Activated T-cell treated with anti-CD3 and anti-CD28 coated beads, Interleukin-2, amount 50 U/mL, for 4 hours (primary cell): Measurements from ENCODE around the gene MCRIP1. TPM values are rescaled to one million over a fixed set of nuclear protein-coding genes. Genes with fewer than 3 reads are reported as not detected.
"Not testable (repeated sequence)": the region's sequence is repeated elsewhere in the genome, so short reads cannot be mapped to it uniquely, and the experiment has no call there.

ENCODE experiments used
- ATAC-seq, 2 donors: fragments of 200-7000 bp; cut with Tn5 transposase; one replicate each; pipeline ENCODE4 v1.10.0; 2021
- DNase-seq: peaks from one replicate; pipeline ENCODE4 v3.0.0-alpha.2; 2020
- H3K27me3 Mint-ChIP-seq: one replicate; pipeline ENCODE4 v1.8.0; 2021; ENCODE audit warnings: low read depth, mixed read lengths
- H3K36me3 Mint-ChIP-seq: one replicate; pipeline ENCODE4 v1.8.0; 2022; ENCODE audit warnings: mixed read lengths; ENCODE audit not compliant: insufficient read depth
- H3K4me1 Mint-ChIP-seq: one replicate; pipeline ENCODE4 v1.8.0; 2021; ENCODE audit warnings: low read depth, mixed read lengths
- H3K4me3 Mint-ChIP-seq: one replicate; pipeline ENCODE4 v1.8.0; 2021; ENCODE audit warnings: mild to moderate bottlenecking, moderate library complexity, mixed read lengths
- H3K9me3 Mint-ChIP-seq: one replicate; pipeline ENCODE4 v1.8.0; 2021; ENCODE audit warnings: mixed read lengths
- total RNA-seq, 3 donors: library from RNA; stranded (reverse); gene quantifications; one replicate each; pipeline ENCODE4 v1.2.1, GENCODE V29; 2021

The MCRIP1 gene
- total RNA-seq, 3 donors from 2014 or later = 100 to 112 (median 110) TPM

DNA sequence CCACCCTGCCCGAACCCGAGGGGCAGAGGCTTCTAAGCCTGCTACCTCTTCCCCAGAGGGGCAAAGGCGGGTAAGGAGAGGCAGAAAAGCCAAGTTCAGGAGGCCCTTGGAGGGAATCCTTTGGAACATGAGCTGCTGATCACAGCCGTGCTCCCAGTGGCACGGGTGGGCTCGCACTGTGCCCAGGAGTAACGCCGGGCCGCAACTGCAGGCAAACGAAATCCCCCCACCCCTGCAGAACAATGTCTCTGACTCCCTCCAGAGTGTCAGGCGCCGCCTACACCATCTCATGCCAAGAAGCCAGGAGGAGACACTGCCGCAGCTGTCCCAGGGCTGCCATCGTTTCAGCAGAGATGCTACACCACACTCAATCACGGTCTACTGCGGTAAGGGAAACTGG, 18.3 kb upstream of the MCRIP1 start:
- H3K36me3 Mint-ChIP-seq = peaks cover 21% of the 10 kb centered on the region
- H3K4me3 Mint-ChIP-seq = no peak overlapping the region
- ATAC-seq (no peak), DNase-seq (no peak)
- H3K4me1 Mint-ChIP-seq = peaks cover 4% of the 10 kb centered on the region
- no peaks in the 10 kb centered on the region for H3K9me3 Mint-ChIP-seq
- H3K27me3 Mint-ChIP-seq = no peaks in the 10 kb centered on the region

DNA sequence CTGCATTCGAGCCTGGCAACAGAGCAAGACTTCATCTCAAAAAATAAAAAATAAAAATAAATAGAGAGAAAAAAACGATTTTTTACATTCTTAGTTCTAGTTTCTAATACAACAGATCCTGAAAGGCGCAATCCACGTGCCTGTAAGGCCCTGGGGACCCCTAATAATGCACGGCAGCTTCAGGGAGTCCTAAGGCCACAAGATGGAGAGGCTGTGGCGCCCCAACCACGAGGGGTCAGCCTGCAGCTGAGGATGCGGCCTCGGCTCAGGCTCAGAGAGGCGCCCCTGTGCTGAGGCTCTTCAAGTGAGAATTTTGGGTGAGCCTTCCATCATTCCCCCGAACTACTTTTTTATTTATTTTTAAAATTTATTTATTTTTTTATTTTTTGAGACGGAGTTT, 16.4 kb upstream of the MCRIP1 start:
- no peak for DNase-seq
- H3K4me3 Mint-ChIP-seq = no peak overlapping the region
- peaks cover 32% of the 10 kb centered on the region for H3K36me3 Mint-ChIP-seq
- H3K27me3 Mint-ChIP-seq = no peaks in the 10 kb centered on the region
- no peaks in the 10 kb centered on the region for H3K9me3 Mint-ChIP-seq
- no peak for ATAC-seq
- H3K4me1 Mint-ChIP-seq = no peaks in the 10 kb centered on the region

DNA sequence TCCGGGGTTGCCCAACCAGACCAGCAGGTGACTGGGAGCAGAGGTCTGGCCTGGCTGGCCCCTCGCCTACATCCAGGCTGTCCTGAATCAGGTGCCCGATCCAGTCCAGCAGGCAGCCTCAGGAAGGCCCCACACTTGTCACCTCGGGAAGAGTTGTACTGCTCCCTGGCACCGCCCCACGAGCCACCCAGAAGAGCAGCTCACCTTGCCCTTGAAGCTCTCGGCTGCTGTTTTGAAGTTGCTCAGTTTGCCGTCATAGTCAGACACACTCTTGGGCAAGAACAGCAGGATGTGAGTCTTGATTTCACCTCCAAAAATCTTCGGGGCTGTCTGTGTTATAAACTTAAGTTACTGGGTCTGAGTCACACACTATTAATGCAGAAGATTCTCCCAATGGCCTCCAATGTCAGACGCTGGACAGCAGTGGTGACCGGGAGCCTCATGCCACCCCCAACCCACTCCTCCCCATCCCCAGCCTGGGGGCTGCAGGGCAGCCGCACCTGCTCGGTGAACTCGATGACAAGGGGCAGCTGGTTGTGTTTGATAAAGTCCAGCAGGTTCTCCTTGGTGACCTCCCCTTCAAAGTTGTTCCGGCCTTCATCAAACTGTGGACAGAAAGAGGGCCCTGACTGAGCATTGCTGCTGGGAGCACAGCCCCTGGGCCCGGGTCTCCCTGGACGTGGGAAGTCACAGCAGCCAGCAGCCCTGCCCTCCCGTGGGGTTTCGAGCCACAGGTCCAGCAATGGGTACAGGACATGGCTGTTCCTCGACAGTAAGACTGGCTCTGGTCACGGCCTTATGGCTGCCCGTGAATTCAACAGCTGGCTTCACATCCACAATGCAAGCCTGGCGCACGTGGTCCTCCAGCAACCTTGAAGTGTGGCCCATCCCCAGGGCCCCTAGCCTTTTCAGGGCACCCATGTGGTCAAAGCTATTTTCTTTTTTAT, 13.9 kb upstream of the MCRIP1 start:
- Mint-ChIP-seq H3K36me3 (peaks cover 34% of the 10 kb centered on the region), H3K4me1 (no peaks in the 10 kb centered on the region), H3K9me3 (no peaks in the 10 kb centered on the region), H3K27me3 (no peaks in the 10 kb centered on the region), H3K4me3 (no peak overlapping the region)
- ATAC-seq = no peak
- no peak for DNase-seq

GRCh38 chr17:81845881-81846742, 13.0 kb upstream of the MCRIP1 start:
- H3K36me3 Mint-ChIP-seq = peaks cover 26% of the 10 kb centered on the region
- no peak for ATAC-seq
- H3K9me3 Mint-ChIP-seq = no peaks in the 10 kb centered on the region
- H3K4me1 Mint-ChIP-seq = no peaks in the 10 kb centered on the region
- no peaks in the 10 kb centered on the region for H3K27me3 Mint-ChIP-seq
- no peak for DNase-seq
- no peak overlapping the region for H3K4me3 Mint-ChIP-seq

GRCh38 chr17:81845361-81845760, 12.3 kb upstream of the MCRIP1 start:
- no peak for ATAC-seq
- H3K36me3 Mint-ChIP-seq = peaks cover 26% of the 10 kb centered on the region
- no peaks in the 10 kb centered on the region for H3K4me1 Mint-ChIP-seq
- no peak overlapping the region for H3K4me3 Mint-ChIP-seq
- H3K9me3 Mint-ChIP-seq = no peaks in the 10 kb centered on the region
- DNase-seq = no peak
- H3K27me3 Mint-ChIP-seq = no peaks in the 10 kb centered on the region

DNA sequence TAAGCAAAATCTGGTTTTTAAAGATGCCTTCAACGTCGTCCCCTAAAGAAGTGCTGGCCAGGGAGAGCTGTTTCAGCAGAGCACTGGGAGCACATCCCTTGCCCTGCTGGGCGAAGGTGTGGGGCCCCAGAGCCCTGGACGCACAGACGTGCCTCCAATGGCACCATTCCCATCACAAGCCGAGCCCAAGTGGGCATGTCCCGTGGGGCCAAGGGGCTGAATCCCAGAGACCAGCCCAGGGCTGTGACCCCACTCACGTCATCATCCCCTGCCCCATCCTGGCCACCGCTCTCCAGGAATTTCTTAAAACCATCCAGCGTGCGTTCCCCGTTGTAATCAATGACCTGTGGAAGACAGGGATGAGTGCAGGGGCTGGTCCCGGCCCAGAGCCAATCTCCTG, 11.8 kb upstream of the MCRIP1 start:
- DNase-seq = no peak
- no peak for ATAC-seq
- H3K9me3 Mint-ChIP-seq = no peaks in the 10 kb centered on the region
- H3K4me1 Mint-ChIP-seq = no peaks in the 10 kb centered on the region
- H3K4me3 Mint-ChIP-seq = no peak overlapping the region
- H3K27me3 Mint-ChIP-seq = no peaks in the 10 kb centered on the region
- peaks cover 26% of the 10 kb centered on the region for H3K36me3 Mint-ChIP-seq

DNA sequence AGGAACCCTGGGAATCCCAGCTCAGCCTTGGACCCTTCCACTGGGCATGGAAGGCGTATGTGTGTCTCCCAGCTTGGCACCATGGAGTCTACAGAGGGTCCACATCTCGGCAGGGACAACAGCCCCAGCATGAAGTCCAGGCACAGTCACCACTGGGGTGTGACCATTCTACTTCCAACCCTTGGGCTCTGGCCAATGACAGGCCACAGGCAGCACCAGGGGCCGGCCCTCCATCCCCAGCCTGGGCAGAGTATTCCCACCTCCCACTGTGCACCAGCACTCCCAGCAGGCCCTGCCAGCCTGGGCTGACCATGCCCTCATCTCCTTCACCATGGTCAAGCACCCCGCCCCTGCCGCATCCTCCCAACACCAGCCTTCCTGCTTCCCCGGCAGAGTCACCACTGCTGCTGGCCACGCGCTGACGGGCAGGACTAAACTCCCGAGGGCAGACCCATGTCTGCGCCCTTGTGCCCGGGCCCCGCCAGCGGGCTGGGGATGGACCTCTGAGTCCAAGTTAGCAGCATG, 11.3 kb upstream of the MCRIP1 start:
- no peaks in the 10 kb centered on the region for H3K27me3 Mint-ChIP-seq
- H3K9me3 Mint-ChIP-seq = no peaks in the 10 kb centered on the region
- H3K36me3 Mint-ChIP-seq = peaks cover 26% of the 10 kb centered on the region
- DNase-seq (no peak), ATAC-seq (no peak)
- H3K4me3 Mint-ChIP-seq = no peak overlapping the region
- H3K4me1 Mint-ChIP-seq = no peaks in the 10 kb centered on the region

GRCh38 chr17:81843713-81844326, 10.7 kb upstream of the MCRIP1 start:
- peaks cover 26% of the 10 kb centered on the region for H3K36me3 Mint-ChIP-seq
- no peaks in the 10 kb centered on the region for H3K9me3 Mint-ChIP-seq
- no peak for DNase-seq
- H3K4me3 Mint-ChIP-seq = no peak overlapping the region
- H3K4me1 Mint-ChIP-seq = no peaks in the 10 kb centered on the region
- no peaks in the 10 kb centered on the region for H3K27me3 Mint-ChIP-seq
- ATAC-seq = no peak

- no peak for DNase-seq
- H3K27me3 Mint-ChIP-seq = no peaks in the 10 kb centered on the region
- H3K36me3 Mint-ChIP-seq = peaks cover 26% of the 10 kb centered on the region
- H3K9me3 Mint-ChIP-seq = no peaks in the 10 kb centered on the region
- H3K4me3 Mint-ChIP-seq = no peak overlapping the region
- ATAC-seq = no peak
- no peaks in the 10 kb centered on the region for H3K4me1 Mint-ChIP-seq
Measured at GRCh38 chr17:81842725-81843504, 9.8 kb upstream of the MCRIP1 start.

DNA sequence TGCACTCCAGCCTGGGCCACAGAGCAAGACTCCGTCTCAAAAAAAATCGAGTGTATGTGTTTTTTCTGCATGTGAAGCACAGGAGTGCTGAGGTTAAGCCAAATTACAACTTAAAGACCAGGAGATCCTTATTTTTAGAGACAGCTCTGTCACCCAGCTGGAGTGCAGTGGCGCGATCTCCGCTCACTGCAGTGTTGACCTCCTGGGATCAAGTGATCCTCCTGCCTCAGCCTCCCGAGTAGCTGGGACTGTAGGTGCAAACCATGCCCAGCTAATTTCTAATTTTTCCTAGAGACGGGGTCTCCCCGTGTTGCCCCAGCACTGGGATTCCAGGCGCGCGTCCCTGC, 9.3 kb upstream of the MCRIP1 start:
- no peak for DNase-seq
- H3K4me3 Mint-ChIP-seq = no peak overlapping the region
- ATAC-seq = no peak
- no peaks in the 10 kb centered on the region for H3K9me3 Mint-ChIP-seq
- H3K27me3 Mint-ChIP-seq = no peaks in the 10 kb centered on the region
- H3K4me1 Mint-ChIP-seq = no peaks in the 10 kb centered on the region
- H3K36me3 Mint-ChIP-seq = peaks cover 26% of the 10 kb centered on the region

DNA sequence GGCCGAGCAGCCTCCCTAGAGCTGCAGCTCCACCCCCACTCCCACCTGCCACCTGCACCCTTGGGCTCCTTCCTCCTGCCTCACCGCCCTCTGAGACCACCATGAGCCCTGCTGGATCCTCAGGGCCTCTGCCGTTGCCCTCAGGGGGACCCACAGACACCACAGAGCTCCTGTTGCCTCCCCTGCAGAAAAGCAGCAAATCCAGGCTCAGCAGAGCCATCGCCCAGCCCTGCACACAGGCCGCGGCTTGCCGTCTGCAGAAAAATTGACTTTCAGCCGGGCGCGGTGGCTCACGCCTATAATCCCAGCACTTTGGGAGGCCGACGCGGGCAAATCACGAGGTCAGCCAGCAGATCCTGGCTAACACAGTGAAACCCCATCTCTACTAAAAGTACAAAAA, 8.8 kb upstream of the MCRIP1 start:
- Mint-ChIP-seq H3K36me3 (peaks cover 24% of the 10 kb centered on the region), H3K9me3 (no peaks in the 10 kb centered on the region), H3K4me3 (no peak overlapping the region), H3K4me1 (no peaks in the 10 kb centered on the region), H3K27me3 (no peaks in the 10 kb centered on the region)
- ATAC-seq (no peak), DNase-seq (no peak)

DNA sequence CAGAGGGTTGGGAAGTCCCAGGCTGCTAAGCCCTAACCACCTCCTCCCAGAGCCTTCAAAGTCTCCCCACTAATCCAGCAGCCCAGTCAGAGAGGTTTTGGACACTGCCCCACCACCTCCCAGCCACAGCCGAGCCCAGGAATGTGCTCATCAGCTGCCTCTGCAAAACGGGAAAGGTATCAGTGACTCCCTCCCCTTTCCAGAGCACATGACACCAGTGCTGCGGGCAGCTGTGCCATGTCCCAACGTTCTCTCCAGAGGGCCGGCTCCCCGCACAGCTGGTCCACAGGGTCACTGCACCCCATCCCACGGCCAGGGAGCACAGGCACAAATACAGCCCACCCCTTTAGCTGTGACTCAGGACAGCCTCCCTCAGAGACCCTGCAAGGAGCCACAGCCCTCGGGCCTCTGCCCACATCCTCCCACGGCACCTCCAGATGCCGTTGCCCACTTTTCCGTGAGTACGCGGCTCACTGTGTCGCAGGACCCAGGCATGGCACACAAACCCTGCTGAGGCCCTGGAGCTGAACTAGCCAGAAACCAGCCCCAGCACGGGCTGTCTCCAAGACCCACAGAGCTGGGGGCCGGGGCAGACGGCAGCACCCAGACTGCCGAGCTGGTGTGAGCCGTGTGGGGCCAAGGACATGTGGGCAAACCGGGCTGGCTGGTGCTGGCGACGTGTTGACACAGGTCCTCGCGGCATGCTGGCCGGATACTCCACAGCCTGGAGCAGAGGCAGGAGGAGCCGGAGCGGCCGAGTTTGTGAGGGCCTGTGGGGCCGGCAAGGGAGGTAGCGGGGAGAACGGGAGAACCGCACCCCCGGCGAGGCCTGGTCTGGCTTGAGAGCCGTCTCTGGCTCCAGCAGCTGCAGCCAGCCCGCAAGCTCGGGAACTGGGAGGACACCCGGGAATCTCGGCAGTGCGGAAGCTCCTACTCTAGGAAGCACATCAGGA, 8.0 kb upstream of the MCRIP1 start:
- no peak for ATAC-seq

DNA sequence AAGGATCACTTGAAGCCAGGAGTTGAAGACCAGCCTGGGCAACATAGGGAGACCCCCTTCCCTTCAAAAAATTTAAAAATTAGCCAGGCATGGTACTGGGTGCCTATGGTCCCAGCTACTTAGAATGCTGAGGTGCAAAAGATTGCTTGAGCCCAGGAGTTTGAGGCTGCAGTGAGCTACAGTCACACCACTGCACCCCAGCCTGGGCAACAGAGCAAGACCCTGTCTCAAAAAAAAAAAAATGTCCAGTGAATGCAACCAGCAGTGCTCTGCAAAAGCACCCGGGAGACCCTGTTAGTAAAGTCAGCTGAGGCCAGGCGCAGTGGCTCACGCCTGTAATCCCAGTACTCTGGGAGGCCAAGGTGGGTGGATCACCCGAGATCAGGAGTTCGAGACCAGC, 7.0 kb upstream of the MCRIP1 start:
- H3K27me3 Mint-ChIP-seq, ATAC-seq, DNase-seq, H3K4me3 Mint-ChIP-seq, H3K4me1 Mint-ChIP-seq, H3K9me3 Mint-ChIP-seq: not testable (repeated sequence)
- peaks cover 15% of the 10 kb centered on the region for H3K36me3 Mint-ChIP-seq

More for the DNA sequence above, 8.0 kb upstream of the MCRIP1 start:
- H3K9me3 Mint-ChIP-seq = no peaks in the 10 kb centered on the region
- peaks cover 20% of the 10 kb centered on the region for H3K36me3 Mint-ChIP-seq
- no peak for DNase-seq
- no peaks in the 10 kb centered on the region for H3K27me3 Mint-ChIP-seq
- H3K4me3 Mint-ChIP-seq = no peak overlapping the region
- no peaks in the 10 kb centered on the region for H3K4me1 Mint-ChIP-seq
